ENCODE data around the gene CYYR1. TPM values are rescaled to one million over a fixed set of nuclear protein-coding genes. Genes with fewer than 3 reads are reported as not detected.

Gene CYYR1
- total RNA-seq, 4 donors from 2014 or later = 1.2 to 11.6 (median 5.2) TPM

- intact Hi-C loops (cut with DNase I) = no loop called here
Measured at GRCh38 chr21:26448751-26449150, 124.3 kb downstream of the CYYR1 start.

GRCh38 chr21:26447932-26448475 lies 125.1 kb downstream of the CYYR1 start:
- no peaks in the 10 kb centered on the region for H3K36me3 ChIP-seq
- no peaks in the 10 kb centered on the region for H3K27me3 ChIP-seq
- H3K27ac ChIP-seq = peak overlapping the region in 2 of 4 donors; percentile 57 to 73
- no peak for DNase-seq
- 20 to 23% methylated on average over 3 of the region's 3 CpGs for WGBS, 2 donors
- TF ChIP-seq POLR2A (IDR thresholded peaks at IDR 0.05) = no peak
- TF ChIP-seq CTCF (IDR thresholded peaks at IDR 0.05) = no peak
- intact Hi-C loops (cut with DNase I) = no loop called here
- H3K4me3 ChIP-seq = no peak overlapping the region
- no peaks in the 10 kb centered on the region for H3K9me3 ChIP-seq
- H3K4me1 ChIP-seq = peaks cover 0 to 14% (median 7%) of the 10 kb centered on the region in 3 donors

More at GRCh38 chr21:26448751-26449150, 124.3 kb downstream of the CYYR1 start:
- DNase-seq = no peak
- TF ChIP-seq CTCF (IDR thresholded peaks at IDR 0.05) (no peak), POLR2A (IDR thresholded peaks at IDR 0.05) (no peak)
- Histone ChIP-seq H3K27me3 (no peaks in the 10 kb centered on the region), H3K4me3 (no peak overlapping the region), H3K27ac (peak overlapping the region; percentile 57 to 73 (median 60)), H3K4me1 (peaks cover 0 to 14% (median 7%) of the 10 kb centered on the region in 3 donors), H3K36me3 (no peaks in the 10 kb centered on the region), H3K9me3 (no peaks in the 10 kb centered on the region)
- WGBS, 2 donors = 41 to 47% methylated on average over 4 of the region's 4 CpGs

- no peaks in the 10 kb centered on the region for H3K27me3 ChIP-seq
- H3K9me3 ChIP-seq = no peaks in the 10 kb centered on the region
- H3K4me1 ChIP-seq = peaks cover 0 to 14% (median 7%) of the 10 kb centered on the region in 3 donors
- H3K4me3 ChIP-seq = no peak overlapping the region
- no peak for DNase-seq
- WGBS, 2 donors = 80 to 85% methylated on average over 1 of the region's 1 CpG
- TF ChIP-seq CTCF (IDR thresholded peaks at IDR 0.05) (no peak), POLR2A (IDR thresholded peaks at IDR 0.05) (no peak)
- no peaks in the 10 kb centered on the region for H3K36me3 ChIP-seq
- intact Hi-C loops (cut with DNase I) = no loop called here
- no peak overlapping the region for H3K27ac ChIP-seq
Measured at GRCh38 chr21:26445440-26445839, 127.6 kb downstream of the CYYR1 start.

- H3K27ac ChIP-seq = no peak overlapping the region
- H3K9me3 ChIP-seq = no peaks in the 10 kb centered on the region
- no peak overlapping the region for H3K4me3 ChIP-seq
- H3K36me3 ChIP-seq = no peaks in the 10 kb centered on the region
- TF ChIP-seq POLR2A (IDR thresholded peaks at IDR 0.05) = no peak
- no peak for TF ChIP-seq CTCF (IDR thresholded peaks at IDR 0.05)
- WGBS, 2 donors = 83 to 100% methylated on average over 1 of the region's 1 CpG
- peaks cover 0 to 14% (median 7%) of the 10 kb centered on the region in 3 donors for H3K4me1 ChIP-seq
- DNase-seq = no peak
- H3K27me3 ChIP-seq = no peaks in the 10 kb centered on the region
- intact Hi-C loops (cut with DNase I) = no loop called here
Measured at GRCh38 chr21:26444646-26445045, 128.4 kb downstream of the CYYR1 start.

GRCh38 chr21:26443867-26444266 lies 129.2 kb downstream of the CYYR1 start:
- DNase-seq = no peak
- 95 to 100% methylated on average over 1 of the region's 1 CpG for WGBS, 2 donors
- peaks cover 0 to 7% (median 3%) of the 10 kb centered on the region in 3 donors for H3K4me1 ChIP-seq
- H3K27me3 ChIP-seq = no peaks in the 10 kb centered on the region
- no peaks in the 10 kb centered on the region for H3K9me3 ChIP-seq
- H3K4me3 ChIP-seq = no peak overlapping the region
- intact Hi-C loops (cut with DNase I) = no loop called here
- H3K27ac ChIP-seq = no peak overlapping the region
- TF ChIP-seq CTCF (IDR thresholded peaks at IDR 0.05) = no peak
- TF ChIP-seq POLR2A (IDR thresholded peaks at IDR 0.05) = no peak
- no peaks in the 10 kb centered on the region for H3K36me3 ChIP-seq
